Esophagus muscularis mucosa (tissue), 4 donors: ENCODE data around the gene ABCA9. TPM values are rescaled to one million over a fixed set of nuclear protein-coding genes. Genes with fewer than 3 reads are reported as not detected.

ENCODE experiments used
- DNase-seq: peaks from one replicate; pipeline ENCODE4 v3.0.0-alpha.2; 2017; ENCODE audit errors: extremely low spot score
- H3K27ac ChIP-seq, 4 donors: fragments of 200-600 bp; sonication (generic); replicated peaks in 1 of 4; 1 replicate in 3 of 4; 2 replicates in 1 of 4; pipeline ENCODE4 v1.5.1; 2016 to 2019; ENCODE audit warnings: mild to moderate bottlenecking in 1 of 4
- H3K27me3 ChIP-seq, 4 donors: fragments of 200-600 bp; sonication (generic); one replicate each; pipeline versions ENCODE4 v1.5.1 to v1.6.0; 2016 to 2019
- H3K36me3 ChIP-seq, 4 donors: fragments of 200-600 bp; sonication (generic); one replicate each; pipeline ENCODE4 v1.5.1; 2016 to 2019
- H3K4me1 ChIP-seq, 4 donors: fragments of 200-600 bp; sonication (generic); one replicate each; pipeline ENCODE4 v1.5.1; 2016 to 2019
- H3K4me3 ChIP-seq, 4 donors: fragments of 200-600 bp; sonication (generic); 1 replicate in 2 of 4; 2 replicates in 2 of 4; pipeline ENCODE4 v1.5.1; 2016 to 2019; ENCODE audit warnings: mild to moderate bottlenecking in 4 of 4, moderate library complexity in 1 of 4
- H3K9me3 ChIP-seq, 4 donors: fragments of 200-600 bp; sonication (generic); 1 replicate in 3 of 4; 2 replicates in 1 of 4; pipeline ENCODE4 v1.5.1; 2016 to 2019
- CTCF ChIP-seq, 3 experiments: fragments of 200-600 bp in 2 of 3; fragments of 450-650 bp in 1 of 3; sonication (generic) in 2 of 3; IDR thresholded peaks; one replicate each; pipeline ENCODE4 v1.5.1; 2017 to 2019; ENCODE audit warnings: antibody characterized with exemption in 3 of 3, mild to moderate bottlenecking in 2 of 3, moderate library complexity in 1 of 3
- EP300 ChIP-seq: sonication (generic); formaldehyde crosslinking; IDR thresholded peaks from one replicate; pipeline ENCODE4 v1.6.1; 2017; ENCODE audit warnings: antibody characterized with exemption
- POLR2A ChIP-seq: fragments of 450-650 bp; IDR thresholded peaks from one replicate; pipeline ENCODE4 v1.6.1; 2017; ENCODE audit warnings: antibody characterized with exemption, moderate library complexity, mild to moderate bottlenecking, low read depth
- POLR2AphosphoS5 ChIP-seq, 2 donors: sonication (generic); formaldehyde crosslinking; IDR thresholded peaks; one replicate each; pipeline ENCODE4 v1.6.1; 2017; ENCODE audit warnings: antibody characterized with exemption in 2 of 2
- WGBS: methylation state at CpG from one replicate; pipeline ENCODE4 v1.1.5; 2018; 5-methylcytosine and 5-hydroxymethylcytosine counted together
- intact Hi-C: fragments of 100-400 bp; cut with DNase I; formaldehyde crosslinking; loops from one replicate; pipeline ENCODE4 v1.15.1; 2023
- total RNA-seq, 4 donors: library from RNA; depleted of rRNA; stranded (reverse); fragments of >200 nt; gene quantifications; one replicate each; pipeline versions ENCODE4 v1.1.0 to v1.2.1, GENCODE V29; 2016

Gene ABCA9
- 10 to 100 TPM; 19.8 to 56.1 (median 26.0) TPM for total RNA-seq

GRCh38 chr17:69060822-69061221, at the start of gene ABCA9:
TSS of gene ABCA9 (minus strand) at chr17:69060927. CDS start at chr17:69051126, 9,801 bp downstream.
- no peak for DNase-seq
- peak within 1 kb of the TSS; percentile 30 to 51 (median 40) for H3K27ac ChIP-seq
- peaks cover 0 to 7% (median 0%) of the 10 kb centered on the region in 4 donors for H3K36me3 ChIP-seq
- peak within 1 kb of the TSS; percentile 17 to 42 (median 24) for H3K4me3 ChIP-seq
- H3K27me3 ChIP-seq = no peaks in the 10 kb centered on the region
- no peak for TF ChIP-seq EP300
- TF ChIP-seq POLR2AphosphoS5 (IDR thresholded peaks at IDR 0.05) = peak in 1 of 2 donors; percentile 61
- peaks cover 0 to 10% (median 3%) of the 10 kb centered on the region in 4 donors for H3K4me1 ChIP-seq
- 3% methylated on average over 2 of the region's 2 CpGs for WGBS
- intact Hi-C loops = no loop called here
- H3K9me3 ChIP-seq = peaks cover 0 to 8% (median 0%) of the 10 kb centered on the region in 4 donors

- no peaks in the 10 kb centered on the region for H3K4me1 ChIP-seq
- H3K4me3 ChIP-seq = no peak overlapping the region
- TF ChIP-seq EP300 = no peak
- TF ChIP-seq CTCF (IDR thresholded peaks at IDR 0.05) = no peak
- no peak for TF ChIP-seq POLR2A
- no peak for TF ChIP-seq POLR2AphosphoS5 (IDR thresholded peaks at IDR 0.05)
- H3K9me3 ChIP-seq = no peaks in the 10 kb centered on the region
- intact Hi-C loops = no loop called here
- H3K36me3 ChIP-seq = peaks cover 0 to 31% (median 13%) of the 10 kb centered on the region in 4 donors
- no peak for DNase-seq
- H3K27ac ChIP-seq = no peak overlapping the region
- no peaks in the 10 kb centered on the region for H3K27me3 ChIP-seq
- 77% methylated on average over 10 of the region's 10 CpGs for WGBS
Observed at GRCh38 chr17:69105907-69106730, 45.4 kb upstream of the ABCA9 start.

- TF ChIP-seq CTCF (IDR thresholded peaks at IDR 0.05) (no peak), EP300 (no peak), POLR2A (no peak), POLR2AphosphoS5 (IDR thresholded peaks at IDR 0.05) (no peak)
- Histone ChIP-seq H3K4me3 (no peak overlapping the region), H3K4me1 (no peaks in the 10 kb centered on the region), H3K36me3 (peaks cover 0 to 23% (median 9%) of the 10 kb centered on the region in 4 donors), H3K9me3 (no peaks in the 10 kb centered on the region), H3K27me3 (no peaks in the 10 kb centered on the region), H3K27ac (no peak overlapping the region)
- whole genome bisulfite sequencing = 77% methylated on average over 9 of the region's 9 CpGs
- intact Hi-C loops = no loop called here
- DNase-seq = no peak
Observed at GRCh38 chr17:69103557-69104233, 43.0 kb upstream of the ABCA9 start.

- TF ChIP-seq POLR2A (no peak), CTCF (IDR thresholded peaks at IDR 0.05) (no peak), EP300 (no peak), POLR2AphosphoS5 (IDR thresholded peaks at IDR 0.05) (no peak)
- no peaks in the 10 kb centered on the region for H3K4me1 ChIP-seq
- intact Hi-C loops = no loop called here
- no peaks in the 10 kb centered on the region for H3K9me3 ChIP-seq
- H3K27ac ChIP-seq = no peak overlapping the region
- peaks cover 4 to 32% (median 10%) of the 10 kb centered on the region in 4 donors for H3K36me3 ChIP-seq
- H3K4me3 ChIP-seq = no peak overlapping the region
- 84% methylated on average over 4 of the region's 4 CpGs for WGBS
- no peaks in the 10 kb centered on the region for H3K27me3 ChIP-seq
- no peak for DNase-seq
Observed at GRCh38 chr17:69098625-69099024, 37.9 kb upstream of the ABCA9 start.

GRCh38 chr17:69096541-69096940, 35.8 kb upstream of the ABCA9 start:
- H3K4me1 ChIP-seq = no peaks in the 10 kb centered on the region
- DNase-seq = no peak
- no peaks in the 10 kb centered on the region for H3K9me3 ChIP-seq
- H3K27ac ChIP-seq = no peak overlapping the region
- H3K27me3 ChIP-seq = no peaks in the 10 kb centered on the region
- peaks cover 4 to 32% (median 8%) of the 10 kb centered on the region in 4 donors for H3K36me3 ChIP-seq
- no peak overlapping the region for H3K4me3 ChIP-seq
- intact Hi-C loops = no loop called here
- whole genome bisulfite sequencing = 68% methylated on average over 1 of the region's 1 CpG
- TF ChIP-seq CTCF (IDR thresholded peaks at IDR 0.05) = no peak
- TF ChIP-seq POLR2AphosphoS5 (IDR thresholded peaks at IDR 0.05) = no peak
- no peak for TF ChIP-seq POLR2A
- TF ChIP-seq EP300 = no peak
